22Rv1 (cell line): ENCODE measurements around the gene RBMS1.

Experiments used
- H3K27ac ChIP-seq: fragments of 450-650 bp; 2 replicates; pipeline ENCODE4 v1.5.1; 2017
- ZFX ChIP-seq: fragments of 450-650 bp; IDR thresholded peaks from 2 replicates; pipeline ENCODE4 v1.6.1; 2017; ENCODE audit warnings: antibody characterized with exemption, borderline replicate concordance
- TF ChIP-seq, protein P1 (sequence below): fragments of 450-650 bp; IDR thresholded peaks from 2 replicates; pipeline ENCODE4 v1.5.1; 2017; ENCODE audit warnings: mild to moderate bottlenecking

Gene RBMS1

DNA sequence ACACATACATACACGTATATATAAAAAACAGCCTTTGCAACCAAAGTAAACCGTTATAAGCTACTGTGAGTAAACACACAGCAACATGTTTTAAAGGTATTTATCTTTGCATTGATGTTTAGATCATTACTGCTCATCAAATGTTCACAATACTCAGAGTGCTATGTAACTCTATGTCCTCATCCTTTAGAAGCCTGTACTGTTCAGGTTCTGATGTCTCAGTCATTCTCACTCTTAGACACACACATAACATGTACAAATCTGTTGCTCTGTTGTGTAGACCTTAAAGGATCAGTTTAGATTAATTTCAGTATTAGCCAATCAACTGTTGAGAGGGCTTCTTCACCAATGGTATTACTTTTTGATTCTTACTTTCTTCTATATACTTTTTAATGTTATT lies 153.9 kb downstream of the RBMS1 start:
- TF ChIP-seq, protein P1, sequence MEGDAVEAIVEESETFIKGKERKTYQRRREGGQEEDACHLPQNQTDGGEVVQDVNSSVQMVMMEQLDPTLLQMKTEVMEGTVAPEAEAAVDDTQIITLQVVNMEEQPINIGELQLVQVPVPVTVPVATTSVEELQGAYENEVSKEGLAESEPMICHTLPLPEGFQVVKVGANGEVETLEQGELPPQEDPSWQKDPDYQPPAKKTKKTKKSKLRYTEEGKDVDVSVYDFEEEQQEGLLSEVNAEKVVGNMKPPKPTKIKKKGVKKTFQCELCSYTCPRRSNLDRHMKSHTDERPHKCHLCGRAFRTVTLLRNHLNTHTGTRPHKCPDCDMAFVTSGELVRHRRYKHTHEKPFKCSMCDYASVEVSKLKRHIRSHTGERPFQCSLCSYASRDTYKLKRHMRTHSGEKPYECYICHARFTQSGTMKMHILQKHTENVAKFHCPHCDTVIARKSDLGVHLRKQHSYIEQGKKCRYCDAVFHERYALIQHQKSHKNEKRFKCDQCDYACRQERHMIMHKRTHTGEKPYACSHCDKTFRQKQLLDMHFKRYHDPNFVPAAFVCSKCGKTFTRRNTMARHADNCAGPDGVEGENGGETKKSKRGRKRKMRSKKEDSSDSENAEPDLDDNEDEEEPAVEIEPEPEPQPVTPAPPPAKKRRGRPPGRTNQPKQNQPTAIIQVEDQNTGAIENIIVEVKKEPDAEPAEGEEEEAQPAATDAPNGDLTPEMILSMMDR = no peak
- no peak for TF ChIP-seq ZFX
- H3K27ac ChIP-seq = no peak overlapping the region

DNA sequence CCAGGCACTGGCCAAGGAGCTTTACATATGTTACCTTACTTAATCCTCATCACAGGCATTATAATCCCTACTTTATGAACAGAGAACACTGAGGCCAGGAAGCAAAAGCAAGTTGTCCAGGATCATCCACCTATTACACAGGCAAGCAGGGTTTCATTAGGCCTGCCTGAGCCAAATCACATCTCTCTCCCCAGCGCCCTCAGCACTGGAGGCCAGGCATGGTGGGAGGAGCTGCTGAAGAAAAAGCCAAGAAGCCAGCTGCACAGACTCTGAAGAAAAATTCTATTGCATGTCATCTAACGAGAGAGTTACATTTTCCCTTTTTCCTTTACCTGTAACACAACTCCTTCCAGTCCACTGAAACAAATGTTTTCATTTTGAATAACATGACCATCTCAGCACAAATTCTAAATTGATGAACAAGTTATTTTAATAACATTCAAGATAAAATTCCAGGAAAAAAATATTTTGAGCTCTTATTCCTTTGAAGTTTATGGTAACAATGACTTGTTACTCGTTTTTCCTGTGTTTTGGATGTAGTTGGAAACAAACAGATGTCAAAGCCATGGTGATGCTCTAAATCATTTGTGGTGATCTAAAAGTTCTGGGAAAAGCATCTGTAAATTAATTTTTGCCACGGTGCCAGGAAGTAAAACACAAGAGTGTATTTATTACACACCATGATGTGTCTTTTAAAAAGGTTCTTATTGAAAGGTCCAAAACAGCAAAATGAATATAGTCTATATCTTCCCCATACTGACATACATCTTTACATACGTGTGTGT lies 154.5 kb downstream of the RBMS1 start:
- no peak for TF ChIP-seq ZFX
- TF ChIP-seq, protein P1 = no peak
- H3K27ac ChIP-seq = no peak overlapping the region

DNA sequence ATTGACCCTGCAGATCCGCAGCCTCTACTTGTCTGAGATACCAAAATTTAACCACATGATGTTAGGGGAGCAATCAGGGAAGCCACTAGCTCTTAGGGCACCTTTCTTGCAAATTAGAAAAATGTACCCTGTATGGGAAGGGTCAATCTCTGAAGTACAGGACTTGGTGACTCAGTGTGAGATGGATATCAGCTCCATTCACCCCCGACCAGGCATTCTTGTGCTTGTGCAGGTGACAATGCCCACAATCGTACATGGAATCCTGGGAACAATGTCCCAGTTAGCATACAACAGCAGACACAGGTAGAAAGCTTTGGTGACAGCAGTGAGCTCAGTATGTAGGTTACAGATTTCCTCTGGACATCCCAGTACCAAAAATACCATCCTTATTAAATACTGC lies 155.9 kb downstream of the RBMS1 start:
- TF ChIP-seq, protein P1 = no peak
- TF ChIP-seq ZFX = no peak
- H3K27ac ChIP-seq = no peak overlapping the region

DNA sequence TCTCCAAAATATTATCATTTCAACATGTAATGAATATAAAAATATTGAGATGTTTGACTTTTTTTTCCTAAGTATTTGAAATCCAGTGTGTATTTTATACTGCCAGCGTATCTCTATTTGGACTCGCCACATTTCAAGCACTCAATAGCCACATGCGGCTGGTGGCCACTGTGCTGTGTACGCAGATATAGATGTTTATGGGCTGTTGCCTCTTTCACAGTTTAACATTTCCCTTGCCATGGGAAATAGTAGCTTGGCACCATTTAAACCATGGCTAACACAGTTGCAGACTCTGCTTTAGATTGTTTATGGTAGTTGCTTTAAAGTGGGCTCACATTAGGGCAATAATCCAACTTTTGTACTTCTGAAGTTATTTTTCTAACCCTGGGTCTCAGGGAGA lies 157.0 kb downstream of the RBMS1 start:
- no peak overlapping the region for H3K27ac ChIP-seq

DNA sequence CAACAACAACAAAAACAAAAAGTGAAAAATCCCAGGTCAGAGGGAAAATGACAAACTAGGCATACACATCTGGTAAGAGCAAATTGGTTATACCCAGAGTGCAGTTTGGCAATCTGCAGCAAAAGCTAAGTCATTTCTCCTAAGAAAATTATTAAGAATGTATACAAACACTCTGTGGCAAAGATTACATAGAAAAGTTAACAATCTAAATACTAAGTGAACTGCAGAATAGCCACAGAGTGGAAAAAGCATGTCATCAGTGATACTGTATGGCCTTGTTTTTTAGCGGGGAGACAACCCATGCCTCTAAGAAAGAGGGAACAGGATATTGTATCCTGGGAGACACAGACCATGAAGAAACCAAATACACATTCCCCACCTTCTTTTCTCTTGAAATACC lies 157.5 kb downstream of the RBMS1 start:
- no peak for TF ChIP-seq ZFX
- no peak overlapping the region for H3K27ac ChIP-seq

More for the DNA sequence above, 157.0 kb downstream of the RBMS1 start:
- TF ChIP-seq, protein P1 = no peak
- TF ChIP-seq ZFX = no peak

DNA sequence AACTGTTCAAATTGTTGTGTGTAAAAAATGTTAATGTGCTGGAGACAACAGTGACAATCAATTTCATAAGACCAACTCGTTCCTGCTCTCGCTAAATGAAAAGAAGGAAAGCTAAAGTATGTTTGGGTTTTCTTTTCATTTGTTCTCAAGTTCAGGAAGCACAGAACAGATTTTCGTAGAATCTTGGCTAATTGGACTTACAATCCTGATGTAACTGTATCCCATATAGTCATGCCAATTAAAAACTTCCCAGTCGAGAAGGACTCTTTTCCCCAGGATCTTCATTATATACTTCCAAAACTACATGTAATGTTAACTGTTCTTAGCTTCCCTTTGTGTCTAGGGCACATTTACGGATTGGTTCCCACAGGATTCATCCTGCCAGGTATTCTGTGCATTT lies 158.2 kb downstream of the RBMS1 start:
- no peak for TF ChIP-seq ZFX
- TF ChIP-seq, protein P1 = no peak

DNA sequence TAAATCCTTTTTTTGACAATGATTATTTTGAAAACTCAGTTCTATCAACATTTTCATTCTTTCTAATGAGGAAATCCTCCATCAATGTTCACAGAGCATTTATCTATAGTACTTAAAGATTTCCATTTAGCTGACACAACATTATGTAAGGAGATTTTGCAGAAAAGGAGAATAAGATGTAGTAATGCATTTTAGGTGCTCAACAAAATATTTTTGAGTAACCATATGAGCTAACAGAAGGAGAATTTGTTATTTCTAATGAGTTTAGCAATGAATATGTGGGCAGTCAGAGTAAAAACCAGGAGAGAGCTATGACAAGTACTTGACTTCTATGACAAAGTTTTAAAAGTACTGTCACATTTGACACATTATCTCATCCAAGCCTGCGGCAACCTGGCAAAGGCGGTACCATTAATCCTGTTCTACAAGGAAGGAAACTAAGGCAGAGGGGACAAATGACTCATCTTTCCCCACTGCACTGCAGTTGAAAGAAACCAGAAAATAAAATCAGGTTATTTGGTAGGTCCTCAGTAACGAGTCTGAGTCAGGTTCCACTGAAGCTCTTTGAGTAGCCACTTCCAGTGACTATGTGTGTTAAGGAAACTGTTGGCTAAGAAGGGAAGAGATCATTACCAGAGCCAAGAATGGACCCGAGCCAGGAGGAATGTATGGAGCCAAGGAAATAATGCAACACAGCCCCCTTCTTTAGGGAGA lies 159.4 kb downstream of the RBMS1 start:
- no peak for TF ChIP-seq ZFX
- TF ChIP-seq, protein P1 = no peak
- H3K27ac ChIP-seq = no peak overlapping the region

More for the DNA sequence above, 158.2 kb downstream of the RBMS1 start:
- no peak overlapping the region for H3K27ac ChIP-seq
